Mesendoderm (in vitro differentiated cells): ENCODE results near the gene MYOM3.

Source experiments
- DNase-seq: peaks from one replicate; pipeline ENCODE4 v3.0.0; 2013
- H2AK5ac ChIP-seq: 2 replicates; pipeline ENCODE4 v1.6.1; 2013; ENCODE audit warnings: low read length, inconsistent platforms
- H2BK120ac ChIP-seq: 2 replicates; pipeline ENCODE4 v1.6.1; 2013; ENCODE audit warnings: low read depth, mild to moderate bottlenecking, low read length, moderate library complexity, mixed read lengths
- H2BK15ac ChIP-seq: replicated peaks from 2 replicates; pipeline ENCODE4 v1.6.1; 2013; ENCODE audit warnings: low read depth, mild to moderate bottlenecking, moderate library complexity
- H2BK5ac ChIP-seq: 2 replicates; pipeline ENCODE4 v1.6.1; 2013; ENCODE audit warnings: low read length, inconsistent platforms
- H3K18ac ChIP-seq: 2 replicates; pipeline ENCODE4 v1.6.1; 2013; ENCODE audit warnings: mild to moderate bottlenecking, low read length, mixed read lengths
- H3K23ac ChIP-seq: one replicate; pipeline ENCODE4 v1.6.1; 2013; ENCODE audit warnings: low read length
- H3K27ac ChIP-seq: 2 replicates; pipeline ENCODE4 v1.5.1; 2013; ENCODE audit warnings: low read depth, mild to moderate bottlenecking, inconsistent platforms, low read length, moderate library complexity
- H3K27me3 ChIP-seq: 2 replicates; pipeline ENCODE4 v1.6.1; 2013; ENCODE audit warnings: low read length, control low read depth, mild to moderate bottlenecking, inconsistent platforms; ENCODE audit not compliant: insufficient read depth, poor library complexity
- H3K36me3 ChIP-seq: 2 replicates; pipeline ENCODE4 v1.6.1; 2013; ENCODE audit warnings: low read length, inconsistent platforms; ENCODE audit not compliant: control insufficient read depth, insufficient read depth
- H3K4ac ChIP-seq: one replicate; pipeline ENCODE4 v1.6.1; 2013; ENCODE audit warnings: low read depth, mild to moderate bottlenecking, low read length, moderate library complexity
- H3K4me1 ChIP-seq: 2 replicates; pipeline ENCODE4 v1.6.1; 2013; ENCODE audit warnings: low read depth, low read length, inconsistent platforms; ENCODE audit not compliant: control insufficient read depth
- H3K4me2 ChIP-seq: 2 replicates; pipeline ENCODE4 v1.6.1; 2013; ENCODE audit warnings: low read length
- H3K4me3 ChIP-seq: 2 replicates; pipeline ENCODE4 v1.5.1; 2013; ENCODE audit warnings: mild to moderate bottlenecking, low read length
- H3K56ac ChIP-seq: one replicate; pipeline ENCODE4 v1.6.1; 2013; ENCODE audit warnings: low read length
- H3K79me1 ChIP-seq: 2 replicates; pipeline ENCODE4 v1.6.1; 2013; ENCODE audit warnings: low read length, inconsistent platforms
- H3K79me2 ChIP-seq: 2 replicates; pipeline ENCODE4 v1.6.1; 2013; ENCODE audit warnings: mild to moderate bottlenecking, low read length; ENCODE audit not compliant: control insufficient read depth, insufficient read depth
- H3K9ac ChIP-seq: 2 replicates; pipeline ENCODE4 v1.6.1; 2013; ENCODE audit warnings: low read length, inconsistent platforms
- H4K5ac ChIP-seq: one replicate; pipeline ENCODE4 v1.6.1; 2013; ENCODE audit warnings: low read length
- H4K8ac ChIP-seq: one replicate; pipeline ENCODE4 v1.6.1; 2013; ENCODE audit warnings: low read depth, mild to moderate bottlenecking, control low read depth, low read length, moderate library complexity
- whole genome bisulfite sequencing: extraction: QIAGEN DNeasy Blood & Tissue Kit; methylation state at CpG from one replicate; pipeline ENCODE4 v1.1.7; 2013; ENCODE audit warnings: low lambda C conversion rate, missing lambda C conversion rate; ENCODE audit not compliant: insufficient coverage; ENCODE audit errors: extremely low coverage; 5-methylcytosine and 5-hydroxymethylcytosine counted together

Gene MYOM3

DNA sequence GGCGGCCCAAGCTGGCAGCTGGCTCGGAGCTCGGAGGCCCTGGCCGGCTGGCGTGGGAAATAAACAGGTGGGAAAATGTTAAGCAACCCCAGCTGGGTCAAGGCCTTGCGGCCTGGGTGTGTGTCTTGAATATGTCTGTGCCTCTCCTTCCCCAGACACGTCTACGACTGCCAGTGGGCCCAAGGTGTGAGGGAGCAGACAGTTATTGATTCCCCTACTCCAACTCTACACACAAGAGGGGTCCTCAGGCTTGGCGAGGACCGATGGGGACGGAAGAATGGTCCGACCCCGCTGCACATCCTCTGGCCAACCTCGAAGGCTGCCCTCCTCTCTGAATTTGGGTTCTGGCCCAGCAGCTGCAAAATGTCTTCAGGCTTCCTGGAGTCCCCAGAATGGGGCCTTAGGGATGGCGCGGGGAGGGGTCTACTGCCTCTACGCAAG, 28.8 kb upstream of the MYOM3 start:
- H3K18ac ChIP-seq: no peak overlapping the region
- H3K4me3 ChIP-seq: no peak overlapping the region

DNA sequence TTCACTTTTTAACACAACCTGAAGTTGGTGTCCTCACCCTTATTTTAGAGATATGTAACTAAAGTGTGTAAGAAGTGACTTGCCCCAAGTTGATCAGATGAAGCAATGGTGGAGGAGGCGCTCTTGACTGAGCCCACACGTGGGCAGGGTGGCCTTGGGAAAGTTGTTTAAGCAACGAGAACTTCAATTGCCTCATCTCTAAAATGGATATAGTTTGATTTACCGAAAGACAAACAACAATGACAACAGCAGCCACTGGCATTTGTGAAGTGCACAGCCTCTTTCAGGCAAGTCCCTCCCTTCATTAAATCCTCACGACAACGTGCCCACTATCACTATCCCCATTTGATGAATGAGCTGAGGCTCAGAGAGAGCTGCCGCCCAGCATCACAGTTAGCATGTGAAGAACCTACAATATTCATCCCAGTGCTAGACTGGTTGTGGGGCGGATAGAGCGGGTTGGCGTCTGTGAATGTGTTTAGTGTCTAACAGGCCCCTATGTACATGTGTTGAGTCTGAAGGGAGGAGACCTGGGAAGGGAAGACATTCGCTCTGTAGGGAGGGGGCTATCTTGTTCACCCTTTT, 28.0 kb upstream of the MYOM3 start:
- H3K4ac ChIP-seq: no peak overlapping the region
- no peaks in the 10 kb centered on the region for H3K79me1 ChIP-seq
- no peak overlapping the region for H3K56ac ChIP-seq
- no peak overlapping the region for H2AK5ac ChIP-seq
- no peak overlapping the region for H2BK5ac ChIP-seq
- H3K4me1 ChIP-seq: no peaks in the 10 kb centered on the region
- no peaks in the 10 kb centered on the region for H3K27me3 ChIP-seq
- no peak overlapping the region for H4K8ac ChIP-seq
- H3K9ac ChIP-seq: no peak overlapping the region
- no peaks in the 10 kb centered on the region for H3K36me3 ChIP-seq
- H3K4me3 ChIP-seq: no peak overlapping the region
- H2BK120ac ChIP-seq: no peak overlapping the region
- no peak overlapping the region for H2BK15ac ChIP-seq
- no peak overlapping the region for H3K18ac ChIP-seq
- H3K23ac ChIP-seq: no peak overlapping the region
- H3K27ac ChIP-seq: no peak overlapping the region
- H3K79me2 ChIP-seq: no peaks in the 10 kb centered on the region
- no peak overlapping the region for H3K4me2 ChIP-seq
- H4K5ac ChIP-seq: no peak overlapping the region
- no peak for DNase-seq
- WGBS: no CpG with 5 or more reads among the region's 11 CpGs

More for the DNA sequence above, 28.8 kb upstream of the MYOM3 start:
- no peak overlapping the region for H2BK120ac ChIP-seq
- no peak overlapping the region for H2AK5ac ChIP-seq
- no peaks in the 10 kb centered on the region for H3K79me2 ChIP-seq
- H3K27me3 ChIP-seq: no peaks in the 10 kb centered on the region
- no peak overlapping the region for H2BK15ac ChIP-seq
- no peak overlapping the region for H3K27ac ChIP-seq
- no peak overlapping the region for H3K4me2 ChIP-seq
- no peak overlapping the region for H3K9ac ChIP-seq
- no peak overlapping the region for H3K23ac ChIP-seq
- H3K56ac ChIP-seq: no peak overlapping the region
- no peaks in the 10 kb centered on the region for H3K36me3 ChIP-seq
- H3K4me1 ChIP-seq: no peaks in the 10 kb centered on the region
- no peak overlapping the region for H3K4ac ChIP-seq
- H4K8ac ChIP-seq: no peak overlapping the region
- H2BK5ac ChIP-seq: no peak overlapping the region
- H4K5ac ChIP-seq: no peak overlapping the region
- H3K79me1 ChIP-seq: no peaks in the 10 kb centered on the region
- no peak for DNase-seq
- no CpG with 5 or more reads among the region's 17 CpGs for WGBS

DNA sequence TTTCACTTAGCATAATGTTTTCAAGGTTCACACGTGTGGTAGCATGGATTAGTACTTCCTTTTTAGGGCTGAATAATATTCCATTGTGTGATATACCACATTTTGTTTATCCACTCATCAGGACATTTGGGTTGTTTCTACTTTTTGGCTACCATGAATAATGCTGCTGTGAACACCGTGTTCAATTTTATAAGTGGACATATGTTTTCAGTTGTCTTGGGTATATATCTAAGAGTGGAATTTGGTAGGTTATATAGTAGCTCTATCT, 27.2 kb upstream of the MYOM3 start:
- H3K4ac ChIP-seq: no peak overlapping the region
- H2BK15ac ChIP-seq: no peak overlapping the region
- WGBS: no CpG with 5 or more reads among the region's 2 CpGs
- no peaks in the 10 kb centered on the region for H3K36me3 ChIP-seq
- no peaks in the 10 kb centered on the region for H3K79me1 ChIP-seq
- no peak overlapping the region for H3K27ac ChIP-seq
- no peak overlapping the region for H3K4me3 ChIP-seq
- no peak overlapping the region for H3K9ac ChIP-seq
- H3K4me1 ChIP-seq: no peaks in the 10 kb centered on the region
- DNase-seq: no peak
- no peaks in the 10 kb centered on the region for H3K79me2 ChIP-seq
- H2BK5ac ChIP-seq: no peak overlapping the region
- H4K5ac ChIP-seq: no peak overlapping the region
- H3K23ac ChIP-seq: no peak overlapping the region
- H2BK120ac ChIP-seq: no peak overlapping the region
- no peak overlapping the region for H3K56ac ChIP-seq
- no peak overlapping the region for H3K4me2 ChIP-seq
- H4K8ac ChIP-seq: no peak overlapping the region
- no peaks in the 10 kb centered on the region for H3K27me3 ChIP-seq
- H2AK5ac ChIP-seq: no peak overlapping the region
- H3K18ac ChIP-seq: no peak overlapping the region

DNA sequence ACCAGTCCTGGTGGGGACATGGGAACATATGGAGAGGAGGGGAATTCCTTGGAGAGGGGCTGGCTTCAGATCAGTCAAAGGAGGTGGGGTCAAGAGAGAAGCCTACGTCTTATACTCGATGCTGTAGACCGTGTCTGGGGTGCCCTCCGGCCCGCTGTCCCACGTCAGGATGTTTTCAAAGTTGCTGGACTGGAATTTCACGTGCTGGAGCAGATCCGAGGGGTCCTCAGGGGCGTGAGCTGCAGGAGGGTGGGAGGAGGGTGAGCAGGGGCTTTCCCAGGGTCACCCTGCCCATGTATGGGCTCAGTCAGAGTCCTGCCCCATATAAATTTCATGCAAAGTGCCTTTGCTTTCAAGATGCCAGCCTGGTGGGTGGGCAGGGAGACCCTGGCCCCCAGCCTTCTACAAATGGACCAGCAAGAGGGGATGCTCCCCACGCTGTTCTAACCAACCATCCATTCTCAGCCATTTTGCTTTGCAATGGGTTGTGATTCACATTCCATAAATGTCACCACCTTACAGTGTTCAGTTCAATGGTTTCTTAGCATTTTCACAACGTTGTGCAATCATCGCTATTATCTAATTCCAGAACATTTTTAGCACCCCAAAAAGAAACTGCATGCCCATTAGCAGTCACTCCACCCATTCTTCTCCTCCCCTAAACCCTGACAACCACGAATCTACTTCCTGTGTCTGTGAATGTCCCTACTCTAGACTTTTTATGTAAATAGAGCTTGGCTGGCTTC, 26.7 kb upstream of the MYOM3 start:
- Histone ChIP-seq H3K4ac (no peak overlapping the region), H3K79me2 (no peaks in the 10 kb centered on the region), H3K56ac (no peak overlapping the region), H3K9ac (no peak overlapping the region), H2BK120ac (no peak overlapping the region), H2AK5ac (no peak overlapping the region), H3K4me1 (no peaks in the 10 kb centered on the region), H3K4me2 (no peak overlapping the region), H3K27ac (no peak overlapping the region), H3K18ac (no peak overlapping the region), H2BK15ac (no peak overlapping the region), H2BK5ac (no peak overlapping the region), H3K4me3 (no peak overlapping the region), H3K23ac (no peak overlapping the region), H4K5ac (no peak overlapping the region), H4K8ac (no peak overlapping the region), H3K27me3 (no peaks in the 10 kb centered on the region), H3K36me3 (no peaks in the 10 kb centered on the region), H3K79me1 (no peaks in the 10 kb centered on the region)
- no CpG with 5 or more reads among the region's 13 CpGs for WGBS
- DNase-seq: no peak

DNA sequence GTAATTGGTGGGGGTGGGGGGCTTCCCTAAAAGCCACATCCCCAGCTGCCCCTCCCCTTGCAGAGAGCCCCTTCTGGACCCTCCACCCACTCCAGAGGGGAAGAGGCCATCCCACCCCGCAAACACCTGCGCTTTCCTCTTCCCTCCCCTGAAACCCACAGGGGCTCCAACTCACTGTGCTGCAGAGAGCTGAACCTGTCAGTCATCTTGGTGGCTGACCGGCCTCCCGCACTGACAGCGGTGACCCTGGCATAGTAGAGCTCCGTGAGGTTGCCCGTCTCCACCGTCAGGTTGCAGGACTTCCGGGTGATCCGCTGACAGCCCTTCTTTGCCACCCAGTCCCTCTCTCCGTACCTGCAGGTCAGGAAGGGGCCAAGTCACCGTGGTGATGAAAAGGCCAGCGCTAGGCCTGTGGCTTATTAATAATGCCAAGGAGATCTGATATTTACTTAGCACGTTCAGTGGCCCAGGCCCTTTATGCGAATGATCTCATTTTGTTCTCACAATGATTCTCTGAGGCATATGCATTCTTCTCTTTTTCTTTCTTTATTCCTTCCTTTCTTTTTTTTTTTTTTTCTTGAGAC, 25.1 kb upstream of the MYOM3 start:
- H3K4me2 ChIP-seq: no peak overlapping the region
- no CpG with 5 or more reads among the region's 15 CpGs for WGBS

More for the DNA sequence above, 25.1 kb upstream of the MYOM3 start:
- H3K79me2 ChIP-seq: no peaks in the 10 kb centered on the region
- H3K36me3 ChIP-seq: no peaks in the 10 kb centered on the region
- H3K4ac ChIP-seq: no peak overlapping the region
- H2AK5ac ChIP-seq: no peak overlapping the region
- H2BK15ac ChIP-seq: no peak overlapping the region
- no peak overlapping the region for H2BK5ac ChIP-seq
- no peak overlapping the region for H3K18ac ChIP-seq
- H3K79me1 ChIP-seq: no peaks in the 10 kb centered on the region
- H2BK120ac ChIP-seq: no peak overlapping the region
- no peak overlapping the region for H3K4me3 ChIP-seq
- H4K8ac ChIP-seq: no peak overlapping the region
- H4K5ac ChIP-seq: no peak overlapping the region
- DNase-seq: no peak
- H3K27ac ChIP-seq: no peak overlapping the region
- no peaks in the 10 kb centered on the region for H3K4me1 ChIP-seq
- no peaks in the 10 kb centered on the region for H3K27me3 ChIP-seq
- H3K56ac ChIP-seq: no peak overlapping the region
- no peak overlapping the region for H3K23ac ChIP-seq
- no peak overlapping the region for H3K9ac ChIP-seq
